Measurements from ENCODE around the gene NMRK1.

DNA sequence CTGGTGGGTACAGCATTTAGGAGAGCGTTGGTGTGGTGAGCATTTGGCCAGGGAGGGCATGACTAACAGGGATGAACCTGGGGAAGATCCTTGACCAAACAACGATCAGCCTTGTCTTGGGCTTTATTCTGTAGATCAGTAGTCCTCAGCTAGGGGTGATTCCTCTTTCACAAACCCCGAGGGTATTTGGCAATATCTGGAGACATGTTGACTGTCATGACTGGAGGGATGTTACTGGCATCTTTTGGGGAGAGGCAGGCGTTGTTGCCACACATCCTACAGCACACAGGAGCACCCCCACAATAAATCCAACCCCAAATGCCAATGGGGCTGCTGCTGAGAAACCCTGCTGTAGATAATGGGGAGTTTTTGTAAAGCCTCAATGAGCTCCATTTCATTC, 44.3 kb upstream of the NMRK1 start:
- TF ChIP-seq, protein P1, sequence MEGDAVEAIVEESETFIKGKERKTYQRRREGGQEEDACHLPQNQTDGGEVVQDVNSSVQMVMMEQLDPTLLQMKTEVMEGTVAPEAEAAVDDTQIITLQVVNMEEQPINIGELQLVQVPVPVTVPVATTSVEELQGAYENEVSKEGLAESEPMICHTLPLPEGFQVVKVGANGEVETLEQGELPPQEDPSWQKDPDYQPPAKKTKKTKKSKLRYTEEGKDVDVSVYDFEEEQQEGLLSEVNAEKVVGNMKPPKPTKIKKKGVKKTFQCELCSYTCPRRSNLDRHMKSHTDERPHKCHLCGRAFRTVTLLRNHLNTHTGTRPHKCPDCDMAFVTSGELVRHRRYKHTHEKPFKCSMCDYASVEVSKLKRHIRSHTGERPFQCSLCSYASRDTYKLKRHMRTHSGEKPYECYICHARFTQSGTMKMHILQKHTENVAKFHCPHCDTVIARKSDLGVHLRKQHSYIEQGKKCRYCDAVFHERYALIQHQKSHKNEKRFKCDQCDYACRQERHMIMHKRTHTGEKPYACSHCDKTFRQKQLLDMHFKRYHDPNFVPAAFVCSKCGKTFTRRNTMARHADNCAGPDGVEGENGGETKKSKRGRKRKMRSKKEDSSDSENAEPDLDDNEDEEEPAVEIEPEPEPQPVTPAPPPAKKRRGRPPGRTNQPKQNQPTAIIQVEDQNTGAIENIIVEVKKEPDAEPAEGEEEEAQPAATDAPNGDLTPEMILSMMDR (IDR thresholded peaks at IDR 0.05), result no peak
- no peak for TF ChIP-seq POLR2A (IDR thresholded peaks at IDR 0.05)

All from lower leg skin (tissue), 3 donors.